GM21367 (cell line): ENCODE data around the gene PGAP3.

Experiments used
- ATAC-seq: cut with Tn5 transposase; IDR thresholded peaks from one replicate; pipeline ENCODE4 v1.9.1; 2021; ENCODE audit not compliant: unreplicated experiment

Gene PGAP3

GRCh38 chr17:39639566-39640458, 48.0 kb downstream of the PGAP3 start:
- ATAC-seq: no peak

- ATAC-seq: no peak
These were observed 48.8 kb downstream of the PGAP3 start for GRCh38 chr17:39639043-39639442.

- ATAC-seq: no peak
These were observed 49.5 kb downstream of the PGAP3 start for GRCh38 chr17:39638317-39638716.

DNA sequence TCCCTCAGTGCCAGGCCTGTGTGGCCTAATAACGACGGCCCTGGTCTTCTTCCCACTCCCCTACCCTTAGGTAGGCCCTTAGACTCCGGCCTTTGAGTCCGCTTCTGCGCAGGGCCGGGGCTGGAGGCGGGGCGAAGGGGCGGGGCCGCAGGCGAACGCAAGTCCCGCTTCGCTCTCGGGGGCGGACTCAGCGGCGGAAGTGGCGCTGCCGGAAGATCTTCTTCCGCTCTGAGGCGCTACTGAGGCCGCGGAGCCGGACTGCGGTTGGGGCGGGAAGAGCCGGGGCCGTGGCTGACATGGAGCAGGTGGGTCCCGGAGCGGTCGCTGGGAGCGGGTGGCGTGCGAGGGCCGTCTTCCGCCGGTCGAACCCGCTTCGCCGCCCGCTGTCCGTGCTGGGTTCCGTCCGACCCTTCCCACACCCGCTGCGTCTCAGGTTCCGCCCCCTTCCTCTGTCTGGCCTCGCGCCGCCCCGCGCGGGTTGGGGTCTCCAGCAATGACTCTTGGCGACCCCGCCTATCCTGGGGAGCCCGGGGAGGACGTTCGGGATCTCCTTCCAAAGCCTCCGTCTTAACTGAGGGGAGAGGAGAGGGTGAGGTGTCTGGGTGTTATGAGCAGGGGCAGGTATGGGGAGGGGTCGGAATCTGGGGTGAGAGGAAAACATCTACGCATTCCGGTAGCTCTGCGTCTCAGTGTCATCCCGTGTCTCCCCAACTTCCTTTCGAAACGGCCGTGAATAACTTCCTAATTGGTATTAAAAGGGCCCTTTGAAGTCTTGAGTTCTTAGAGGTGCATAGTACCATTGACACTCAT, 50.7 kb downstream of the PGAP3 start, which contains the start of gene STARD3:
TSS of gene STARD3 (plus strand) at position 218 of the 810 bp plus-strand sequence. CDS start 16,388 bp downstream, outside the sequence.
- ATAC-seq: peak; percentile 74

- ATAC-seq: no peak
These were observed 51.3 kb downstream of the PGAP3 start for GRCh38 chr17:39636587-39636926.

GRCh38 chr17:39635614-39636176, 52.2 kb downstream of the PGAP3 start:
- no peak for ATAC-seq

GRCh38 chr17:39634384-39634871, 53.4 kb downstream of the PGAP3 start:
- ATAC-seq: no peak

DNA sequence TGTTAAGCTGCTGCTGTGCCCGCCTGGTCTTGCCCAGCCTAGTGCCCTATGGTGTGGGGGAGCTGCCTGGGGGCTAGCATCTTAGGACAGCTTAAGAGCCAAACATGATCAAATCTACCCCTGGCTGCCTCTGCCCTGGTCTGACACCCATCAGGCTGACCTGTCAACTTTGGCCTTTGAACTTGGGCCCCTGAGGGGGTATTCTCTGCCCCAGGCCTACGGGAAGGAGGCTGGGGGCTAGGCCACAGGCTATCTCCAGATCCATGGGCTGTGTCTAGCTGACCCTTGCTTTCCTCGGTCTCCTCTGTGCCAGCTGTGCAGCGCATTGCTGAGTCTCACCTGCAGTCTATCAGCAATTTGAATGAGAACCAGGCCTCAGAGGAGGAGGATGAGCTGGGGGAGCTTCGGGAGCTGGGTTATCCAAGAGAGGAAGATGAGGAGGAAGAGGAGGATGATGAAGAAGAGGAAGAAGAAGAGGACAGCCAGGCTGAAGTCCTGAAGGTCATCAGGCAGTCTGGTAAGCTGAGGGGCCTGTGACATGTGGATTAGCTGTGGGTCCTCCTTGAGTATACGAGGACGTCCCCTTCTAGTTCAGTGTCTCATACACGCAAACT, 54.2 kb downstream of the PGAP3 start:
- no peak for ATAC-seq

DNA sequence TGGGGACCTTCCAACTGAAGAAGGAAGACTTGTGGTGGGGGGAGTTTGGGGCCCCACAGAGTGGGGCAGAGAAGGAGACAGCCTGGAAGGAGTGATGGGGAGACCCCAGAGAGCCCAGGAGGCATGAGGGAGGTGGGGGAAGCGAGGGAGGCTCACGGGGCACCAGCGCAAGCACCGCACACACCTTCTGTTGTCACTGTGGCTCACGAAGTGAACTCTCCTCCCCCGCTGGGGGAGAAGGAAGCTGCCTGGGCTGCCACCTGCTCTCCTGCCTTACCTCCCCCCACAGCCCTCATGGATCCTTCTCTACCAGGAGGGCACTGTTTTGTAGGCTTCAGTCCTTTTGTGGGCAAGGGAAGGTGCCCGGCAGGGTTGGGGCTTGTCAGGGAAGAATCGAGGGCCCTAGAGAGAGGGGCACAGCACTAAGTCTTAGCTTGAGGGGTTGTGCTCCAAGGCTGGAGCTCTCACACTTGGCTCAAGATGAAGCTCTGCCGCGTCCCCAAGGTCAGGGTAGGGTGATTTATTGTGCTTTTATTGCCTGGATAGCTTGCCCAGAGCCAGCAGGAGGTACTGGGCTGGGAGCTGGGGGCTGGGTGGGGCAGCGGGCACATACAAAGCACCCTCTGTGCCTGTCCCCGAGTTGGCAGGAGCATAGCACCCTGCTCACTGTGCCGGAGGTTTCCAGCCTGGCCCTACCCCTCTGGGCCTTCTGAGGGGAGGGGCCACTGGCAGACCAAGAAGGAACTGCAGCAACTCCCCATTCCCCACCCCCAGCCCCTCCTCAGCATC, 55.5 kb downstream of the PGAP3 start:
- ATAC-seq: no peak

- ATAC-seq: no peak
These were observed 56.5 kb downstream of the PGAP3 start for GRCh38 chr17:39631403-39631802.

GRCh38 chr17:39629898-39630297, 58.0 kb downstream of the PGAP3 start:
- ATAC-seq: no peak

GRCh38 chr17:39629494-39629880, 58.4 kb downstream of the PGAP3 start:
- no peak for ATAC-seq

GRCh38 chr17:39628655-39629493, 59.0 kb downstream of the PGAP3 start:
- ATAC-seq: no peak

DNA sequence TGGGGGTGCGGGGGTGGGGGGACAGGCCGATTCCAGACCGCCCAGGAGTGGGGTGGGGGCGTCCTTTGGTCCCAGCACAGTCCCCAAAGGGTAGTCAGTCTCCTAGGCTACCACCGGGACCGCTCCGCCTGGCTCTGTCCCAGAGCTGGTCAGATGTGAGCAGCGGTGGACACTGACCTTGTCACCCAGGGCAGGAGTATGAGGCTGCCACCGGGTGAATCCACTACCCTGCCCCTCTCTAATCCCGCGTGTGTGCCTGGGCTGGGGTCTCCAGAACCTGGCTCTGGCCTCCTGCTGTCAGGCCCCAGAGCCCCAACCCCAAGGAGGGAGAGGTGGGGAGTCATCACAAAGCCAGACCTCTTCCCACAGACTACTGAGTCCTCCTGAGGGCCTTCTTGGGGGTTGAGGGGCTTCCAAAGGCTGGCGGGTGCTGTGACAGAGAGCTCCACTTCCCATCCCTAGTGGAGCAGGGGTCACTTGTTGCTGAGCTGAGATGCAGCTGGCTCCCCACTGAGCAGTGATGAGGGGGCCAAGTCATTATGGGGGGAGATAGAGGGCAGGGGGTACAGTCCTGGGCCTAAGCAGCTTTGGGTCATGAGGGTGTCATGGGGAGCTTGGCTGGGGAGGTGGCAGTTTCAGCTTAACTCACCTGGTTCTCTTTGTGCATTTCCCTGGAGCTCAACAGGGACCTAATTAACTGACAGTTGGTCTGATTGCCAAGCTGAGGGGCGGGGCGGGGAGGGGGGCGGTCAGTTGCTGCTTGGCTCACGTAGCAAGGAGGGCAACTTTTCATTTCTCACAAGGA, 59.9 kb downstream of the PGAP3 start:
- no peak for ATAC-seq

GRCh38 chr17:39627047-39627711, 60.7 kb downstream of the PGAP3 start:
- no peak for ATAC-seq

DNA sequence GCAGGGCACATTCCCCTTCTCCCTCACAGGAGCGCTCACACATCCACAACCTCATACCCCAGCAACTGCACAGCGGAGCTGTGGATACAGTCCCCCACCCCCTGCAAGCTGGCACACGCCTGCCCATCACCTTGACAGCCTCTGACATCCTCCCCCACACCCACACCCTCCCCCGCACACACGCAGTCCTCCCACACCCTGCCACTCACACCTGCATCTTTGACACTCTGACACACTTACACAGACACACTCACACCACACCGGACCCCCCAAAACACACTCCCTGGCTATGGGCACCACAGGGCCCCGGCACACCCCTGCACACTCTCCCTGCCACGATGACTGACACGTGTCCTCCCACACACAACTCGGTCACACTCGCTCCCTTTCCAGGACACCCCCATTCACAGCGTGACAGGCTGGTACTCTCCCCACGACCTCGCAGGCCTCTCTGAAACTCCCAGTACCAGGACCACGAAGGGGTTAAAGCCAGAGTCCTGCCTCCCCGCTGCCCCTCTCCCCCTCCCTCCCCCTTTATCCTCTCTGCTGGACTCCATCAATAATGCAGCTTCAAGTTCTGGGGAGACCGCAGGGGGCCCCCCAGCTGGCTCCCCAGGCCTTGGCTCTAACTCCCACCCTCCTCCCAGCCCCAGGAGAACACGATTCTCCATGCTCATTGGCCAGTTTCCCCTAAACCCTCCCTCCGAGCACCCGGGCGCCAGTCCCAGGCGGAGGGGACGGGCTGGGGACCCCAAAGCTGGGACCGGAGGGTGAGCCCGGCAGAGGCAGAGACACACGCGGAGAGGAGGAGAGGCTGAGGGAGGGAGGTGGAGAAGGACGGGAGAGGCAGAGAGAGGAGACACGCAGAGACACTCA, 61.4 kb downstream of the PGAP3 start, which contains the start of gene PPP1R1B:
TSS of gene PPP1R1B (plus strand) at position 782 of the 876 bp plus-strand sequence. CDS start 441 bp downstream, outside the sequence.
- no peak for ATAC-seq
